Fibroblast of skin of left quadriceps (primary cell): Measurements from ENCODE around the gene F2RL3.

ENCODE experiments used
- DNase-seq, 2 experiments: peaks; one replicate each; pipeline ENCODE4 v3.0.0-alpha.2; 2013; ENCODE audit warnings: low read depth in 2 of 2

The F2RL3 gene

GRCh38 chr19:16888629-16889365, at the start of gene F2RL3:
Gene F2RL3 (plus strand): TSS chr19:16888999. CDS start chr19:16889190, 191 bp downstream.
- DNase-seq = no peak

GRCh38 chr19:16841391-16841926, 47.3 kb upstream of the F2RL3 start:
- no peak for DNase-seq

- no peak for DNase-seq
Measured at GRCh38 chr19:16846901-16847300, 41.9 kb upstream of the F2RL3 start.

GRCh38 chr19:16847430-16847829, 41.4 kb upstream of the F2RL3 start:
- DNase-seq = no peak

- no peak for DNase-seq
Measured at GRCh38 chr19:16849168-16849567, 39.6 kb upstream of the F2RL3 start.

GRCh38 chr19:16850133-16850532, 38.7 kb upstream of the F2RL3 start:
- DNase-seq = no peak

- DNase-seq = no peak
Measured at GRCh38 chr19:16851031-16851712, 37.6 kb upstream of the F2RL3 start.

GRCh38 chr19:16853066-16853465, 35.7 kb upstream of the F2RL3 start:
- DNase-seq = no peak

GRCh38 chr19:16856091-16856490, 32.7 kb upstream of the F2RL3 start:
- no peak for DNase-seq

- DNase-seq = no peak
Measured at GRCh38 chr19:16859626-16860025, 29.2 kb upstream of the F2RL3 start.

- DNase-seq = no peak
Measured at GRCh38 chr19:16860118-16860517, 28.7 kb upstream of the F2RL3 start.

GRCh38 chr19:16861011-16861410, 27.8 kb upstream of the F2RL3 start:
- no peak for DNase-seq

GRCh38 chr19:16861834-16862233, 27.0 kb upstream of the F2RL3 start:
- no peak for DNase-seq

GRCh38 chr19:16862826-16863415, 25.9 kb upstream of the F2RL3 start:
- DNase-seq = no peak

- DNase-seq = no peak
Measured at GRCh38 chr19:16867211-16867610, 21.6 kb upstream of the F2RL3 start.

GRCh38 chr19:16868423-16869130, 20.2 kb upstream of the F2RL3 start:
- no peak for DNase-seq

- no peak for DNase-seq
Measured at GRCh38 chr19:16869331-16869972, 19.3 kb upstream of the F2RL3 start.

- DNase-seq = no peak
Measured at GRCh38 chr19:16871871-16872270, 16.9 kb upstream of the F2RL3 start.

- DNase-seq = no peak
Measured at GRCh38 chr19:16872728-16873127, 16.1 kb upstream of the F2RL3 start.

GRCh38 chr19:16873594-16873993, 15.2 kb upstream of the F2RL3 start:
- no peak for DNase-seq

- no peak for DNase-seq
Measured at GRCh38 chr19:16874250-16874977, 14.4 kb upstream of the F2RL3 start.
